MCF 10A (cell line): ENCODE data around the gene ZER1. TPM values are rescaled to one million over a fixed set of nuclear protein-coding genes. Genes with fewer than 3 reads are reported as not detected.

ENCODE experiments used
- BruUV-seq: library from RNA; stranded (reverse); fragments of 400-500 nt; replicated peaks from 2 replicates; lab custom pipeline; 2021; lab: Mats Ljungman, UMichigan
- CTCF ChIA-PET: fragments of 300-600 bp; sonication (Branson Sonifier 250); formaldehyde crosslinking; extraction: SDS; loops from one replicate; lab custom pipeline; 2021; ENCODE audit warnings: antibody characterized with exemption, inconsistent platforms; lab: Yijun Ruan, JAX
- POLR2A ChIA-PET: fragments of 300-600, 350-650 bp; sonication (Branson Sonifier 250); formaldehyde crosslinking; extraction: SDS; loops from one replicate; lab custom pipeline; 2020; ENCODE audit warnings: antibody characterized with exemption, inconsistent platforms; lab: Yijun Ruan, JAX
- DNase-seq: peaks from one replicate; pipeline ENCODE4 v3.0.0-alpha.2; 2018; ENCODE audit not compliant: unreplicated experiment
- H3K27ac Mint-ChIP-seq: one replicate; pipeline ENCODE4 v1.8.0; 2022; ENCODE audit warnings: mild to moderate bottlenecking, low read depth, mixed read lengths; ENCODE audit not compliant: unreplicated experiment
- H3K27me3 Mint-ChIP-seq: one replicate; pipeline ENCODE4 v1.8.0; 2022; ENCODE audit warnings: mixed read lengths; ENCODE audit not compliant: insufficient read depth, unreplicated experiment
- H3K36me3 Mint-ChIP-seq: one replicate; pipeline ENCODE4 v1.8.0; 2022; ENCODE audit warnings: mild to moderate bottlenecking, moderate library complexity, mixed read lengths; ENCODE audit not compliant: insufficient read depth, unreplicated experiment
- H3K4me1 Mint-ChIP-seq: one replicate; pipeline ENCODE4 v1.8.0; 2022; ENCODE audit warnings: mixed read lengths; ENCODE audit not compliant: insufficient read depth, unreplicated experiment
- H3K4me3 Mint-ChIP-seq: one replicate; pipeline ENCODE4 v1.8.0; 2022; ENCODE audit warnings: mild to moderate bottlenecking, moderate library complexity, mixed read lengths; ENCODE audit not compliant: unreplicated experiment
- H3K9me3 Mint-ChIP-seq: one replicate; pipeline ENCODE4 v1.8.0; 2022; ENCODE audit warnings: mixed read lengths; ENCODE audit not compliant: unreplicated experiment
- intact Hi-C: fragments of 100-400 bp; cut with micrococcal nuclease; formaldehyde crosslinking; loops from 2 replicates; pipeline ENCODE4 v1.14.1; 2022
- total RNA-seq: library from RNA; stranded (reverse); gene quantifications from 2 replicates; pipeline ENCODE4 v1.2.3, GENCODE V29; 2022
- TF ChIP-seq, protein P1 (sequence below): fragments of 200-600 bp; IDR thresholded peaks from one replicate; pipeline ENCODE4 v1.8.0; 2022; ENCODE audit warnings: antibody characterized with exemption, mild to moderate bottlenecking; ENCODE audit not compliant: unreplicated experiment

The ZER1 gene
- total RNA-seq, 1 experiment from 2014 or later: 19.5 TPM

DNA sequence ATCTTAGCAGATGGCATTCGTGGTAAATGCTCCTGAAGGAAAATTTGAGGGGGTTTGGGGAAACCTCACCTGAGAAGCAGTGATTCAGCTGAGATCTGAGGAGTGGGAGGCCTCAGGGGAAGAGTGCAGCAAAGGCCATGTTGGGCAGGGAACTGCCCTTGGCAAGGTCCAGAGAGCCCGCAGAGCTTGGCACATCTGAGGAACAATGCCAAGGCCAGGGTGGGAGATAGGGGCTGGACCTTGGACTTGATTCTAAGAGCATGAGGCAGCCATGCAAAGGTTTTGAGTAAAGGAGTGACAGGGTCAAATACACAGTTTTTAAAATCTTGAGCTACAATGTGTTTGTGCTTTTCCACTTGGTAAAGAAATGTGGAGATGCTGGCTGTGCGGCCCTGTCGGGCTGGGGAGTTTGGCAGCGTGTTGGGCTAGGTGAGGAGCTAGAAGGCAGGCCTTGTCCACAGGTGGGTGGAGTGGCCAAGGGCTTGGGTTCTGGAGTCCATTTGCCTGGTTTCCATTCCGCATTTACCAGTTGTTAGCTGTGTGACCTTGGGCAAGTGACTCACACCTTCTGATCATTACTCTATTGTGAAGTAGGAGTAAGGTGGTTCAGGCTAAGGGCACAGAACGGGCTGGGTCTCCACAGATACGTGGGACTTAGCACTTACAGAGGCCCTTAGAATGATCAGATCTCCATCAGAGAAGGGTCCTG is 21.4 kb upstream of the ZER1 start:
- Mint-ChIP-seq H3K27me3 (no peaks in the 10 kb centered on the region), H3K4me3 (no peak overlapping the region), H3K36me3 (peaks cover 63% of the 10 kb centered on the region), H3K9me3 (no peaks in the 10 kb centered on the region), H3K4me1 (no peaks in the 10 kb centered on the region), H3K27ac (no peak overlapping the region)
- intact Hi-C loops: no loop called here
- BruUV-seq: no TSS peak
- TF ChIP-seq, protein P1, sequence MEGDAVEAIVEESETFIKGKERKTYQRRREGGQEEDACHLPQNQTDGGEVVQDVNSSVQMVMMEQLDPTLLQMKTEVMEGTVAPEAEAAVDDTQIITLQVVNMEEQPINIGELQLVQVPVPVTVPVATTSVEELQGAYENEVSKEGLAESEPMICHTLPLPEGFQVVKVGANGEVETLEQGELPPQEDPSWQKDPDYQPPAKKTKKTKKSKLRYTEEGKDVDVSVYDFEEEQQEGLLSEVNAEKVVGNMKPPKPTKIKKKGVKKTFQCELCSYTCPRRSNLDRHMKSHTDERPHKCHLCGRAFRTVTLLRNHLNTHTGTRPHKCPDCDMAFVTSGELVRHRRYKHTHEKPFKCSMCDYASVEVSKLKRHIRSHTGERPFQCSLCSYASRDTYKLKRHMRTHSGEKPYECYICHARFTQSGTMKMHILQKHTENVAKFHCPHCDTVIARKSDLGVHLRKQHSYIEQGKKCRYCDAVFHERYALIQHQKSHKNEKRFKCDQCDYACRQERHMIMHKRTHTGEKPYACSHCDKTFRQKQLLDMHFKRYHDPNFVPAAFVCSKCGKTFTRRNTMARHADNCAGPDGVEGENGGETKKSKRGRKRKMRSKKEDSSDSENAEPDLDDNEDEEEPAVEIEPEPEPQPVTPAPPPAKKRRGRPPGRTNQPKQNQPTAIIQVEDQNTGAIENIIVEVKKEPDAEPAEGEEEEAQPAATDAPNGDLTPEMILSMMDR: no peak
- POLR2A ChIA-PET: interaction anchor here (0.7 to 1.6 kb wide), 2 partner anchors 22 to 23 kb away, joined by 5 read pairs; no protein-coding TSS in a partner anchor
- DNase-seq: no peak
- CTCF ChIA-PET: interaction anchor here (1.0 kb wide), 1 partner anchor 25 kb away, joined by 3 read pairs; the partner anchor contains the start of gene ENDOG

DNA sequence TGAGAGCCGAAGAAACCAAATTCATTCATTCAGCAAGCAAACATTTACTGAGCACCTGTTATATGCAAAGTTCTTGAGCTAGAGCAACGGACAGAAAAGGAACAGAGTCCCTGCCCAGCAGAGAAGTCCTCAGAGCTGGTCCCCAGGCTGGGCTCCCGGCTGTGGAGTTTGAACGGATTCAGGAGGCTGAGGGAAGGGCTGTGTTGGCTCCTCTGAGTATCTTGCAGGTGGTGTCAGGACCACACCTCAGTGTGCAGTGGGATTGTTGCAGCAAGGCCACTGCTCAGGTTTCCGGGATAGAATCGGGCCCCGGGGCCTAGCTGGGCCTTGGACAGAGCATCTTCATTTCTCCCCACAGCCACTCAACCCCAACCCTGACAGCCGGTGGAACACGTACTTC is 20.4 kb upstream of the ZER1 start:
- BruUV-seq: no TSS peak
- TF ChIP-seq, protein P1: no peak
- POLR2A ChIA-PET: no interaction called here
- H3K36me3 Mint-ChIP-seq: peaks cover 55% of the 10 kb centered on the region
- H3K9me3 Mint-ChIP-seq: no peaks in the 10 kb centered on the region
- no peak overlapping the region for H3K4me3 Mint-ChIP-seq
- CTCF ChIA-PET: interaction anchor here (0.7 to 1.2 kb wide), 2 partner anchors 59 to 197 kb away, joined by 3 read pairs; no protein-coding TSS in a partner anchor
- no peaks in the 10 kb centered on the region for H3K27me3 Mint-ChIP-seq
- intact Hi-C loops: no loop called here
- H3K4me1 Mint-ChIP-seq: no peaks in the 10 kb centered on the region
- DNase-seq: no peak
- no peak overlapping the region for H3K27ac Mint-ChIP-seq

DNA sequence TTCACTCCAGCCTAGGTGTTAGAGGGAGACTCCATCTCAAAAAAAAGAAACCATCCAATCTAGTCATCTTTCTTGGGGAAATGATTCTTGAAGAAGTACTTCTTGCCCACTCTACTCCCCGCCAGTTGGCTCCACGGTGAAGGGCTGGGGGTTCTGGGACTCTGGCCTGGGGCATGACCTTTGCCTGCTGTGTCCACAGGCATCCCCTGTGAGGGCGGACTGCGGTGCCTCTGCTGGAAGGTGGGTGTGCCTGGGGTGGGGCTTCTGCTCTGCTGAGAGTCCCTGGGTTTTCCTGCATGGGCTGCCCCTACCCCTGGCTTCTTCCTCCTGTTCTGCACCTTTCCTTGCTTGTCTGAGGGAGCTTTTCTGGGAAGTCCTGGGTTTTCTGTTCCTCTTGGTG is 18.8 kb upstream of the ZER1 start:
- Mint-ChIP-seq H3K4me1 (no peaks in the 10 kb centered on the region), H3K36me3 (peaks cover 39% of the 10 kb centered on the region), H3K27me3 (no peaks in the 10 kb centered on the region), H3K27ac (no peak overlapping the region), H3K4me3 (no peak overlapping the region), H3K9me3 (no peaks in the 10 kb centered on the region)
- TF ChIP-seq, protein P1: no peak
- no peak for DNase-seq
- no TSS peak for BruUV-seq
- ChIA-PET POLR2A (no interaction called here), CTCF (interaction anchor here (0.5 to 0.6 kb wide), 4 partner anchors 13 to 88 kb away, joined by 3 to 5 read pairs (median 3); no protein-coding TSS in a partner anchor)
- intact Hi-C loops: no loop called here

DNA sequence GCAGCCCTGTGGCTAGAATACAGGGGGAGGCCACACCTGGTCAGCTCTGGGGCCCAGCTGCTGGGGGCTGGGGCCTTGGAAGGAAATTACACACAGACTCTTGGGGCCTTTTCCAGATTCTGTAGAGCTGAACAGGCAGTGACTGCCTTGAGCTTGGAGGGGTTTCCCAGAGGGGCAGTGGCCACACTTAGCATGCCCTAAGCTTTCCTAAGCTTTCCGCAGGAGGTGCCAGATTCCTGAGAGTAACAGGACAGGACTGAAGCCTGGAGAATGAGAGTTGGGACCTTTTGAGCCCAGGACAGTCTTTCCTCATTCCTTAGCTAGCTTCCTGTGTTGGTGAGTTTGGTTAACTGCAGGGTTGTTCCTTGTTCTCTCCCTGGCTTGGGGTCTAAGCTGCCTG is 16.7 kb upstream of the ZER1 start:
- no TSS peak for BruUV-seq
- H3K27me3 Mint-ChIP-seq: no peaks in the 10 kb centered on the region
- TF ChIP-seq, protein P1: no peak
- H3K36me3 Mint-ChIP-seq: peaks cover 23% of the 10 kb centered on the region
- no peaks in the 10 kb centered on the region for H3K4me1 Mint-ChIP-seq
- peak overlapping the region; percentile 90 for H3K4me3 Mint-ChIP-seq
- DNase-seq: no peak
- ChIA-PET CTCF (interaction anchor here (0.5 to 2.4 kb wide), 6 partner anchors 13 to 819 kb away, joined by 3 to 18 read pairs (median 4); partner anchors contain the start of gene ENDOG), POLR2A (interaction anchor here (0.6 to 2.5 kb wide), 7 partner anchors 11 to 164 kb away, joined by 4 to 30 read pairs (median 5); partner anchors contain the start of genes ENDOG, SPOUT1 and ZER1)
- H3K27ac Mint-ChIP-seq: peak overlapping the region; percentile 23
- H3K9me3 Mint-ChIP-seq: no peaks in the 10 kb centered on the region
- intact Hi-C loops: no loop called here
